ENCODE measurements around the gene CDKAL1. TPM values are rescaled to one million over a fixed set of nuclear protein-coding genes. Genes with fewer than 3 reads are reported as not detected.

Gene CDKAL1
- total RNA-seq, 1 donor = 12.1 TPM

Small RNA genes within 50 kb of the gene (small RNA-seq; reads per million reads assigned to genes)
- gene RF00019 = not detected
- gene RNU6-150P = not detected

Other genes with a start within 250 kb of the CDKAL1 start
- 5.4 TPM for gene E2F3, start 132.6 kb upstream of the CDKAL1 start, total RNA-seq

Measured in hematopoietic multipotent progenitor cell (in vitro differentiated cells).